Activated CD4-positive, alpha-beta T cell treated with anti-CD3 and anti-CD28 coated beads, Interleukin-2, amount 50 U/mL, for 4 hours (primary cell): ENCODE results near the gene XRRA1.
A peak's percentile ranks its signal among the peaks of the same experiment; 100 is the strongest.
"Not testable (repeated sequence)": the region's sequence is repeated elsewhere in the genome, so short reads cannot be mapped to it uniquely, and the experiment has no call there.

ENCODE experiments used
- DNase-seq, 2 experiments: peaks; one replicate each; pipeline ENCODE4 v3.0.0-alpha.2; 2020

XRRA1 gene, protein sequence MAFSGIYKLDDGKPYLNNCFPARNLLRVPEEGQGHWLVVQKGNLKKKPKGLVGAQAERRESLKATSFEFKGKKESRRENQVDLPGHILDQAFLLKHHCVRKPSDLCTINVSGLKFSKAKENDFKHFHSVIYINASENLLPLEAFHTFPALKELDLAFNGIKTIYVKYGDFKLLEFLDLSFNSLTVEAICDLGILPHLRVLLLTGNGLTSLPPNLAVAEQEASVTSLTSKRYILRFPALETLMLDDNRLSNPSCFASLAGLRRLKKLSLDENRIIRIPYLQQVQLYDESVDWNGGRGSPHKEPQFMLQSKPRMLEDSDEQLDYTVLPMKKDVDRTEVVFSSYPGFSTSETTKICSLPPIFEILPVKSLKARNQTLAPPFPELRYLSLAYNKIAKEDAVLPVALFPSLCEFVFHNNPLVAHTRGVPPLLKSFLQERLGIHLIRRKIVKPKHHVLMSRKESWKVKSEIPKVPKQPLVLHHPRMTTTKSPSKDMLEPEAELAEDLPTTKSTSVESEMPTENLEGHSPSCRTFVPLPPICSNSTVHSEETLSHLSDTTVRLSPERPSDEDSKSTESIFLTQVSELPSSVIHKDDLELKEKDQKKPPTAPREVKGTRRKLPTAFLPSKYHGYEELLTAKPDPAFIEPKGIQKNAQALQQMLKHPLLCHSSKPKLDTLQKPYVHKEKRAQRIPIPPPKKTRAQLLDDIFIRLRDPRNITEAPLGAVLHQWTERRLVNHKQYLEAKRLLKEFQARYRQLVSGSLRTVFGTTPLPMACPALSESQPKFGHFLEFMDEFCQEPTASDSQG

DNA sequence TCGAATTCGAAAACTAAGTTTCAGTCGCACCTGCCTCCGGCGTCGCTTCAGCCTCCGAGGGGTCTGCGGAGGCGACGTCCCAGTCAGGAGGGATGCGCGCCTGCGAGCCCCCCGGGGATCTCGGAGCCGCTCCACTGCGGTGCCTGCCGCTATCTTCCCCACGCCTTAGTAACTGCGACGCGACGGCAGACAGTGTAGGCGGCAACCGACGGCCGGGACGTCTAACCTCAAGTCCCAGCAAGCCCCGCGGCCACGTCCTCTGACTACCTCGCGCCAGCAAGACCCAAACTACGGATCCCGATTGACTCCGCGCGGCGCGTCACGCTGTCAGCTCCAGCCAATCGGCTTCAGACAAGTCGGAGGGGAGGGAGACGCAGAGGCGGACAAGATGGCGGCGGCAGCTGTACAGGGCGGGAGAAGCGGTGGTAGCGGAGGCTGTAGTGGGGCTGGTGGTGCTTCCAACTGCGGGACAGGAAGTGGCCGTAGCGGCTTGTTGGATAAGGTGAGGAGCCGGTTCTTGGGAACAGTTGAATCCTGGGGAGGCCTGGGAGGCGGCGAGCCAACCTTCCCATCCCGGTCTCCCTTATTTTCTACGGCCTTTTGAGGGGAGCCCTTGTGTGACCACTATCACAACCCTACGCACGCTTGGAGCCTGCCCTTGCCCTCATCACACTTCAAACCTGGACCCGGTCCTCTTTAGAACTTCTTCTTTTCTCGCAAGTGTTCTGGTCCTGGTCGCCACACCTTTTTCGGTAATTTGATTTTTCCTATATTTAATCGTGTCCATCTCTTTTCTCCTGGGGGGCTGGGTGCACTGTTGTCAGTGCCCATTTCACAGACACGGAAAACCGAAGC, at the start of gene XRRA1, which contains the start of gene SPCS2:
TSS of gene XRRA1 (minus strand) at position 194 of the 855 bp plus-strand sequence. CDS start 8,213 bp downstream, outside the sequence.
TSS of gene SPCS2 (plus strand) at position 369 of the 855 bp plus-strand sequence. CDS start at position 389, 20 bp downstream.
- DNase-seq = peak; percentile 98

DNA sequence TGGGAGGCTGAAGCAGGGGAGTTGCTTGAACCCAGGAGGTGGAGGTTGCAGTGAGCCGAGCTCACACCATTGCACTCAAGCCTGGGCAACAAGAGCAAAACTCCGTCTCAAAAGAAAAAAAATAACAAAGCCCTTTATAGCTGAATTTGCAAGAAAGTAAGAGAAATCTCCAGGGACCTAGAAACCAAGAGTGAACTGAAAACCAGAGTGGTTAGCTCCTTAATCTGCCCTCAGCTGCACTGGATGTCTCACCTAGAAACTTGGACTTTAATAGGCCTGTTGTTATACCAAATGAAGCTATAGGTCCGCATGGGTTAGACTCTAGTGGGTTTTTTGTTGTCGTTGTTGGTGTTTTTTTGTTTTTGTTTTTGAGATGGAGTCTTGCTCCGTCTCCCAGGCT, 44.0 kb upstream of the XRRA1 start:
- no peak for DNase-seq

DNA sequence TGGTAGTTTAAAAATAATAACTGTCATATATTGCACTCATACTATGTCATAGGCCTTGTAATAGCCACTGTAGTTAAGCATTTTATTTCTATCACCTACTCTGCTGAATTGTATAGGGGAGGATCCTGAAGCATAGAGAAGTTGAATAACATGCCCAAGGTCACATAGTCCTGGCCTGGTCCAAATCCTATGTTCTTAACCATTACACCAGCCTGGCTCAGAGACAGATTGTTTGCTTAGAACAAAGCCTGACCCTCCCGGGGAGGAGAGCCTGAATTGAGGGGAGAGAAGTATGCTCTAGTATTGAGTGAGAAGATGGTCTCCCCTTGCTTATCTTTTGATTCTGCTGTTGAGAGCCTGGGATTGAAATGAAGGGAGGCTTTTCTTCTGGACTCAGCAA, 42.0 kb upstream of the XRRA1 start:
- DNase-seq = no peak

DNA sequence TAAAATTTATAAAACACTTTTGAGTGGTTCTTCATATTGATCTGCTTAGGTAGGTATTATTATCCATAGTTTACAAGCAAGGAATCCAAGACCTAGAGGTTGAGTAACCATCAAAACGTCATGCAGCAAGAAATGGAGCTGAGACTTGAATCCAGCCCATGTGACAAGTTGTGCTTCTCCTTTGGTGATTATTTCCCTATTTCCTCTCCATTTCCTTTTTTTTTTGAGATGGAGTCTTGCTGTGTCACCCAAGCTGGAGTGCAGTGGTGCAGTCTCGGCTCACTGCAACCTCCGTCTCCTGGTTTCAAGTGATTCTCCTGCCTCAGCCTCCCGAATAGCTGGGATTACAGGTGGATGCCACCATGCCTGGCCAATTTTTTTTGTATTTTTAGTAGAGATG, 41.3 kb upstream of the XRRA1 start:
- DNase-seq = not testable (repeated sequence)

DNA sequence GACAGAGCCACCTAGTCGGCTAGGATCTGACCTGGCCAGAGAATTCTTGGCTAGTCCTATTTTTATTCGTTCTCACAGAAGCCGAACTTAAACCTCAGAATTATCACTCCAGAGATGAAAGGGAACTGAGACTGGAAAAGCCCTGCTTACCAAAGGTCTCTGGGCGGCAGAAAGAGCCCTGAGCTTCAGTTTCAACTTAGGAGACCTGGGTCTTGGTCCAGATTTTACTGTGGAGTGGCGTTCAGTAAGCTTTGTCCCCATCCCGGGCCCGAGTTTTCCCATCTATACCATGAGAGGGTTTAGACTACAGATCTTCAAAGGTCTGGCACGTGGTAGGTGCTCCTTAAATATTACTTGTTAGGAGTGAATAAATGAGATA, 40.4 kb upstream of the XRRA1 start:
- DNase-seq = no peak

DNA sequence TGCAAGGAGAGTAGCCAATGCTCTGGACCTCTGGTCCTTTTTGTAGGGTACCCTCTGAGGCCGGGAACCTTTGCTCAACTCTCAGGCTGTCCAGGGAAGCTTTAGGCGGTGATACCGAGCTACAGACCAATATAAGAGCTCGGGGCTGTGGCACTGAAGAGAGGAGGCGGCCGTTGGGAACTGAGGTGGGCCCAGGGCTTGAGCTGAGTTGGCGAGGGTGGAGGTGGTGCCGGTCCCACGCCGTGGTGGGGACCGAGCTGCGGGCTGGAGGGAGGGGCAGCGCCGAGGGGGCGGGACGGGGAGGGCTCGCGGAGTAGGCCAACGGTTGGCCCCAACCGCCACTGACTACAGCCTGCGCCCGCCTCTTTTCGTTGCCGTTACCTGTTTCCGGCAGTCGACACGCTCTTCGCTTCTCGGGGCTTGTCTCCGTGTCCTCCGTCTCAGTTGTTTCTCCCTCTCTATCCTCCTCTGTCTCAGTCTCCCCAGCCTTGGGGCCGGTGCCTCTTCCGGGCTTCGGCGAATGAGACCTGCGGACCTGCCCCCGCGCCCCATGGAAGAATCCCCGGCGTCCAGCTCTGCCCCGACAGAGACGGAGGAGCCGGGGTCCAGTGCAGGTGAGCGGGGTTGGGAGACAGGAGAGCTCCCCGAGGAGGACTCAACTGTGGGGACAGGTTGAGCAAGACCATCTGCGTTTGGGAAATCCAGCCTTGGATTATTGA, 39.8 kb upstream of the XRRA1 start, which contains the start of gene NEU3:
TSS of gene NEU3 (plus strand) at position 393 of the 719 bp plus-strand sequence. CDS start at position 521, 128 bp downstream.
- peak; percentile 83 for DNase-seq

DNA sequence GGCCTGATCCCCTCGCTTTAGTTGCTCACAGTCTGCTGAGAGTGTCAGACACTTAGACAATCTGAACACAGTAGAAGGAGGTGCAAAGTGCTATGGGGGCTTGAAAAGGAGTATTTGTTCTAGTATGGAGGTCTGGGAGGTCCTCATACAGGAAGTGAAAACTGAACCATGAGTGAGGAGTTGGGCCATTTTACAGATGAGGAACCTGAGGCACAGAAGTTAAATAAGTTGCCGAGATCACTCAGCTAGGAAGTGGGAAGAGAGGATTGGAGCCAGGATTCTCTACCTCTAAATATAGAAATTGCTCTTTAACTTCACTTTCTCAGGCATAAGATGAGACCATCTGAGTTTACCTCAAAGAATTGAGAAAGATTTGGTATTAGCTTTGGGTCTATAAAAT, 35.8 kb upstream of the XRRA1 start:
- DNase-seq = no peak

DNA sequence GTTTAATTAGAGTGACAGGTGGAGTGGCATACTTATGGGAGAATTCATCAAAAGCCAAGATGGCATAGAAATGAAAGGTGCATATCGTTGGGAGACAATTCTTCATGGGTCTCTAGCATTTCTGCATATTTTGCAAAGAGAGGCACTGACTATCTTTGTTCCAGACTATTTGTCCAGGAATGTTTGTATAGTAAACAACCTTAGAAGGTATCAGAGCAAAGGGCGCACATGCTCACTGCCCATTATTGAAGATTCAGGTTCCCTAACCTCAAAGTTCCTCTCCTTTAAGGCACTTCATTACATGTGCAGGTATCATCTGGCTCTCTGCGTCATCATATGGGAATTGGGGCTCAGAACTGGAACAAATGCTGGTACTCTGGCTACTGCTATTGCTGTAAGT, 35.2 kb upstream of the XRRA1 start:
- no peak for DNase-seq

DNA sequence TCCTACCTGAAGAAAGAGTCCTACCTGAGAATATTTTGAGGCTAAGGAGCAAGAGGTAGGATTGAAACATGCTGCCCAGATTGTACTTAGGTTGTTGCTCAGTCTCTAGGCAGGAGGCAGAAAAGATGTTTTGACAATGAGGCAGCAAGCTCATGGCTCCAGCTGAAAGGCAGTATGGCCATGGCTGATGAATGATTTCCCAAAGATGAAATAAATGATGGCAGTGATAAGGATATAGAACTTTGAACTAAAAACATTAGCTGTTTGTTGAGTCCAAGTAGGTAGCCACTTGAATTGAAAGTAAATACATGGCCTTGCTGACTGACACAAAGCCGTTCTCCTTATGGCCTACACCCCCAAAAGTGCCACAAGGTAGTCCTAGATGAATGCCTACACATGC, 33.0 kb upstream of the XRRA1 start:
- no peak for DNase-seq

DNA sequence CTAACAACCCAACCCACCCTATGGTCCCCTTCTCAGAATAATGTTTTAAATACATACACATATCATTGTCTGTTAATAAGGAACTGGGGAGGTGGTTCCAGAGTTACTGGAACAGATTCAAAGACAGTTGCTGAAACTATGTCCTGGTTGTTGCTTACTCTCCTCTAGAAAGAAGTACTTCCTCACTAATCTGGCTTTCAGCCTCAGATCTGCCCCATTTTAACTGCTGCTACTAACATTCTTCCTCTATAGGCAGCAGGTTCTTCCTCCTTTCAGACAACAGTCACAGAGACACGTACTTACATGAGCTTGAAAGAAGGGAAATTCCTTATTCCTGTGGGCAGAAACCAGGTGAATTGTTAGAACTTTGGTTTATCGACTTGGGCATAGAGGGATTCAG, 31.7 kb upstream of the XRRA1 start:
- DNase-seq = no peak

DNA sequence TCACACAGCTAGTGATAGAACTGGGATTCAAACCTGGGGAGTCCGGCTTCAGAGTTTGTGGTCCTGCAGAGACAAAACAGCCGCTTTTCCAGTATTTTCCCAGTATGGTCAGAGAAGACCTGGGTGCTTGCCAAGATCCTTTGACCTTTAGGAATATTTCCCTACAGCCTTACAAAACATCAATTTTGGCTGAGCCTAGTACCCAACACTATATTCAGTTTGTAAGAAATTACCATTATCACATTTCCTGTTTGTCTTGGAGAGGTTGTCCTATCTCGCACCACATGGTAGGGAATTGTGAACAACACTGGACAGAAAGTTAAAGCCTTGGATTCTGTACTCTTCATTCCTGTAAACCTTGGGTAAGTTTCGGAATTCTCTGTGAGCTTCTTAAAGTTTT, 29.1 kb upstream of the XRRA1 start:
- no peak for DNase-seq

DNA sequence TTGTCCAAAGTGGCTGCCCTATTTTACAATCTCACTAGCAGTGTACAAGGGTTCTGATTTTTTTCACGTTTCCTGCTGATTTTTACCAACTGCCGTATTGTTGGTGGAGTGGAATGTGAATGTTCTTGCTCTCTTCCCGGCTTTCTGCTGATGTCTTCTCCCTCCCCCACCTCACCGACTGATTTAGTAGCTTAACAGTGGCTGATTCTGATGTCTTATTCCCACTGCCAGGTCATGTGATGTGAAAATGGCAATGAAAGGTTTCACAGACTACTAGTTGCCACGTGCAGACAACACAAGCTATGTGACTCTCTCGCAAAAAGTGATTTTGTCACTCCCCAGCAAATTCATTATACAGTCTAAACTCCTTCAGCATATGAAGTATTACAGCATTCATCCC, 22.5 kb upstream of the XRRA1 start:
- DNase-seq = no peak

DNA sequence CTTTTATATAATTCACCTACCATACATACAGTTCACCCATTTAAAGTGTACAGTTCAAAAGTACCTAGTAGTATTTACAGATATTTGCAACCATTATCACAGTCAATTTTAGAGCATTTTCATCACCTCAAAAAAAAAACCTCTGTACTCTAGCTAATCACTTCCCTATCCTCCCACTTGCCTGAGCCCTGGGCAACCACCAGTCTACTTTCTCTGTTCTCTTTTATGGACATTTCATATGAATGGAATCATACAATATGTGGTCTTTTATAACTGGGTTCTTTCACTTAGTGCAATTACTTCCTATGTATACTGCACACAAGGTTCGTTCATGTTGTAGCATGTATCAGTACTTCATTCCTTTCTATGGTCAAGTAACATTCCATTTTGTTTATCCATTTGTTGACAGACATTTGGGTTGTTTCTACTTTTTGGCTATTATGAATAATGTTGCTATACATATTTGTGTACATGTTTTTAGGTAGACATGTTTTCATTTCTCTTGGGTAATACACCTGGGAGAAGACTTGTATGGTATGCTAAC, 22.0 kb upstream of the XRRA1 start:
- DNase-seq = no peak

DNA sequence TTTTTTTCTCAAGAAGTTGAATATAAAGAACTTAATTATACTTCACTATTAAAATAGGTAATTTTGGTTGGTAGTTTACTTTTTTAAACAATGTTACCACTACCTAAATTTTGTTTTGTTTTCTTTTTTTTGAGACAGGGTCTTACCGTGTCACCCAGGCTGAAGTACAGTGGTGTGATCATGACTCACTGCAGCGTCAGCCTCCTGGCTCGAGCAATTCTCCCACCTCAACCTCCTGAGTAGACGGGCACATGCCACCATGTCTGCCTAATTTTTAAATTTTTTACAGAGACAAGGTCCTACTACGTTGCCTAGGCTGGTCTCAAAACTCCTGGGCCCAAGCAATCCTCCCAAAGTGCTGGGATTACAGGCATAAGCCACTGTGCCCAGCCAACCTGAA, 17.8 kb upstream of the XRRA1 start:
- no peak for DNase-seq

DNA sequence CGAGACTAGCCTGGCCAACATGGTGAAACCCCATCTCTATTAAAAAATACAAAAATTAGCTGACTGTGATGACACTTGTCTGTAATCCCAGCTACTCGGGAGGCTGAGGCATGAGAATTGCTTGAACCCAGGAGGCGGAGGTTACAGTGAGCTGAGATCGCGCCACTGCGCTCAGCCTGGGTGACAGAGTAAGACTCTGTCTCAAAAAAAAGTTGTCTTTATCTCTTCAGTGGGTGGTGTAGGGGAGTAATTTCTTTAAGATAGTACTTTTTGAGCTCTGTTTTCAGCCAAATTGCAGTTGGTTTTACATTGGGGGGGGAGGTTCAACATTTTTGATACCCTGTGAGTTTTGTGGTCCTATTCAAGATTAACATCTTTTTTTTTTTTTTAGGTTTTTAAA, 11.2 kb upstream of the XRRA1 start:
- DNase-seq = not testable (repeated sequence)

DNA sequence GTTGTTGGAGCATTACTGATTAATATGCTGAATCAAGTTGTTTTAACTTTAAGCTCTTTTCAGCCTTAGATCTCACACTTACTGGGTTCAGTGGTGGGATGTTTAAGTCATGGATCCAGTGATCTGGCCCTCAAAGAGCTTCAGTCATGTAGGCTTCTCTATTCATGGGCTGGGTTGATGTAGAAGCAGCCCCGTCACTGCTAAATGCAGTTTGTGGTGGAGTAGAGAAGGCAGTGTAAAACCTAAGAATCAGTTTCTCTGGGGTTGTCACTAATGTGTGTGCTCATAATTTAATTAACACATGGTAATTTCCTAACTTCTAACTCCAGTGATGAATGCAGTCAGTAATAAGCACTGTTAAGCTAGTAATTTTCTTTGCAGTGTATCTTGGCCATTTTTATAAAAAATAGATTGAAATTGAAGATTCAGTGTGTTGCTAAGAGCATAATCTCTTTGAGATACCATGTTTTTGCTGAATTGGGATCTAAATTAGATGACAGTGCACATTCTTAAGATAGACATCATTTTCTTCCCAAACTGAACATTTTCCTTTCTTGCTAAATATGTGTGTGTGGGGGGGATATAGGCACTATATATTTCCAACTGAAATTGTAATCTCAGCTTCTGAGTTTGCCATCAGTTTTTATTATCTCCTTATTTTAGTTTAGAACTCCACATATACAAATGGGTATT, 9.2 kb upstream of the XRRA1 start:
- DNase-seq = no peak

DNA sequence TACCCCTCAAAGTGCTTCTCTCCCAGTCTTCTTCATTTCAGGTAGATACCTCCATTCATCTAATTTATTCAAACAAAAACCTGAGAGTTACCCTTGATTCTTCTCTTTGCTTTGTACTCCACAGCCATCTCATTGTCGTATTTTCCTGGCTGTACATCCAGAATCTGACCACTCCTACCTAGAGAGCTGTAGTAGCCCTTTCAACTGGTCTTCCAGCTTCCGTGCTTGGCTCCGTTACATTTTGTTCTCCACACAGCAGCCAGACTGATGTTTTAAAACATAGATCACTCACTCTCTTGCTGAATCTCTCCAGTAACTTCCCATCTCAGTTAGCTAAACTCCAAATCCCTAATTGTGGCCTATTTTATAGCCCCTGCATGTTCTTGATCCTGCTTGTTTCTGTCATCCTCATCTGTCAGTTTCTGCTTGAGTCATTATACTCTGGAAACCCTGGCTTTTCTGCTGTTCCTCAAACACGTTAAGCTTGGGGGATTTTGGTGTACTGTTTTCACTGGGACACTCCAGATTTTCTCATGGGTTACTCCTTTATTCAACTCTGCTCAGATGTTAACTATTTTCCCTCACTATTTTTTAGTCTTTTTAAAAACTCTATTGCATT, 7.6 kb upstream of the XRRA1 start:
- DNase-seq = no peak

DNA sequence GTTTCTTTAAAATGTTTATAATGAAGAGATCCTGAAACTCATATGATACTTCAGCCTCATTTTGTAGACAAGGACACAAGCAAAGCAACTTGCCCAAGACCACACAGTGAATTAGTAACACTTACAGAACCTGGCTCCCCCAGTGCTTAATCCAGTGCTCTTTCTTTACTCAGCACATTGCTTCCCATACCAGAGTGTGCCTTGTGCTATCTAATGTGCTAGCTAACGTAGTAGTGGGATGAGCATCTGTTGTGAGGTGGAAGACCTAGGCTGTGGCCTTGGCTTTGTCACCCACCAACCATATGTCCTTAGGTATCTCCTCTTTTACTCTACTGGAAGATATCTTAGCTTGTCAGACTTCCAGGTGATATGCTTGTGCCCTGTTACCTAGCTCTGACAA, 5.3 kb upstream of the XRRA1 start:
- DNase-seq = no peak

DNA sequence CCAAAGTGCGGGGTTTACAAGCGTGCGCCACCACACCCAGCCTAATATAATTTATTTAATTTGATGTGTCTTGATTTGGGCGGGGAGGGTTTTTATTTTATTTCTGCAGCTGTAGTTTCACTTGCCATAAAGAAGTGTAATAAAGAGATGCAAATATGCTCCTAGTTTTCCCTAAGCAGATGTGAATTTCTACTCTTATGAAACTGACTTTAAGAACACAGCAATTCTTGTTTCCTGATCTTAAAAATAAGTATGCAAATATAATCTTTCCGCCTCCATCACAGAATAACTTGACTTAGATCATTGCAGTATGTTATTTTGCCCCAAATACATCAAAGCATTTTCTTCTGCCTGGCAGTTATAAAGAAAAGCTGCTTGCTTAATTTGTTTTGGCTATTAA, 4.6 kb upstream of the XRRA1 start:
- no peak for DNase-seq

DNA sequence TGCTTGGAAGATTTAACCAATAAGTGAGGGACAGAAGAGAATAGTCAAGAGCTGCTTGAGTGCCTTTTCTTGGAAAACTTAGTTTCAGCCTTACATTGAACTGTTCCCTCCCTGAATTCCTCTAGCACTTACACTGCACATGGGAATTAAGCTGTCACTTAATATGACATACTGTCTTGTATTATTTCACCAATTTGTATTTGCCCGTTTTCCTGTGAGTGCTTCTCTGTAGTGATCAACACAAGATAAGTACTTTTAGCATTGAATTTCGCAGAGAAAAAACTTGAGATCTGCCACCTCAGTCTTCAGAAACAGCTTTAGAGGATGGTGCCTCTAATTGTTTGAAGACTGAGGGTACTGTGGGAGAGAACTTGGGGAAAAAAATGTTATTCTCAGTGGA, 3.9 kb upstream of the XRRA1 start:
- no peak for DNase-seq

DNA sequence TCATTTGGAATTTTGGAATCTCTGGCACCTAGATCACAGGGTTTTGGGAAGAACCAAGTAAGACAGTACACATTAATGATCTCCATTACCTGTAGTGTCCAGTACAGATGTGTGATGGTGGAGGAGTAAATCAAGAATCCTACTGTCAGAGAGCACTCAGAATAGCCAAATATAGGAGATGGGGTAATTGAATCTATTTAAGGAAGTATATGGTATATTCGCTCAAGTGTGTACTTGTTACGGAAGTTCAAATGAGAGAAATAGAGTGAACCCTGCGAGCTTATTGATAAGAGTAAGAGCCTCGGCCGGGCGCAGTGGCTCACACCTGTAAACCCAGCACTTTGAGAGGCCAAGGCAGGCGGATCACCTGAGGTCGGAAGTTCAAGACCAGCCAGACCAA, 2.3 kb upstream of the XRRA1 start:
- no peak for DNase-seq
